Dermis blood vessel endothelial cell (primary cell): ENCODE data around the gene THRA. TPM values are rescaled to one million over a fixed set of nuclear protein-coding genes. Genes with fewer than 3 reads are reported as not detected.

Source experiments
- DNase-seq: peaks from one replicate; pipeline ENCODE4 v3.0.0; 2010
- total RNA-seq: library from RNA; depleted of rRNA; stranded (reverse); fragments of >200 nt; gene quantifications from 2 replicates; pipeline ENCODE4 v1.2.3, GENCODE V29; 2014

Gene THRA
- total RNA-seq, 1 donor from 2014 or later: 32.5 TPM

- DNase-seq: no peak
These were observed 37.1 kb downstream of the THRA start for GRCh38 chr17:40099619-40100418.

GRCh38 chr17:40100419-40100668 is 37.6 kb downstream of the THRA start, which contains the start of gene NR1D1:
TSS of gene NR1D1 (minus strand) at chr17:40100589. CDS start at chr17:40100094, 495 bp downstream.
- no peak for DNase-seq

- peak; percentile 99 for DNase-seq
These were observed 38.1 kb downstream of the THRA start for GRCh38 chr17:40100669-40101366.

- DNase-seq: no peak
These were observed 38.8 kb downstream of the THRA start for GRCh38 chr17:40101367-40102210.

- DNase-seq: no peak
These were observed 40.4 kb downstream of the THRA start for GRCh38 chr17:40103071-40103661.

- no peak for DNase-seq
These were observed 40.9 kb downstream of the THRA start for GRCh38 chr17:40103688-40104087.

- no peak for DNase-seq
These were observed 42.1 kb downstream of the THRA start for GRCh38 chr17:40104594-40105486.

GRCh38 chr17:40105861-40106759 is 43.3 kb downstream of the THRA start:
- no peak for DNase-seq

GRCh38 chr17:40106760-40107521 is 44.2 kb downstream of the THRA start:
- no peak for DNase-seq

- no peak for DNase-seq
These were observed 44.9 kb downstream of the THRA start for GRCh38 chr17:40107522-40108174.

- peak; percentile 55 for DNase-seq
These were observed 46.4 kb downstream of the THRA start for GRCh38 chr17:40108970-40109824.

GRCh38 chr17:40110026-40110845 is 47.5 kb downstream of the THRA start:
- peak; percentile 47 for DNase-seq

GRCh38 chr17:40111221-40112128 is 48.7 kb downstream of the THRA start:
- DNase-seq: peak; percentile 97

- no peak for DNase-seq
These were observed 49.5 kb downstream of the THRA start for GRCh38 chr17:40112191-40112711.

GRCh38 chr17:40112718-40113109 is 49.9 kb downstream of the THRA start:
- DNase-seq: no peak
